Fibroblast of skin of back (primary cell): ENCODE measurements around the gene SFRP2.

Source experiments
- DNase-seq: peaks from one replicate; pipeline ENCODE4 v3.0.0-alpha.2; 2013

SFRP2 gene

DNA sequence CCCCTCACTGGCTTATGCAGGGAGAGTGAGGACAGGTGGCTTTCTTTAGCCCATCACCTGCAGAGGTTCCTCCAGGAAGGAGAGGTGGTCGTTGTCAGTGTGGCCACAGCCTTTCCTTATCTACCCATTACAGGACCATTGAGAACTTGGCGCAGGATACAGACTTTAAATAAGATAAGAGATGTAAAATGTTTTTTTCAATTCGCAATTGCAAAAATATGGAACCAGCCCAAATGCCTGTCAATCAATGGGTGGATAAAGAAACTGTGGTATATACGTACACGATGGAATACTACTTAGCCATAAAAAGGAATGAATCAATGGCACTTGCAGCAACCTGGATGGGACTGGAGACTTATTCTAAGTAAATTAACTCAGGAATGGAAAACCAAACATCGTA lies 22.1 kb downstream of the SFRP2 start:
- DNase-seq = no peak

DNA sequence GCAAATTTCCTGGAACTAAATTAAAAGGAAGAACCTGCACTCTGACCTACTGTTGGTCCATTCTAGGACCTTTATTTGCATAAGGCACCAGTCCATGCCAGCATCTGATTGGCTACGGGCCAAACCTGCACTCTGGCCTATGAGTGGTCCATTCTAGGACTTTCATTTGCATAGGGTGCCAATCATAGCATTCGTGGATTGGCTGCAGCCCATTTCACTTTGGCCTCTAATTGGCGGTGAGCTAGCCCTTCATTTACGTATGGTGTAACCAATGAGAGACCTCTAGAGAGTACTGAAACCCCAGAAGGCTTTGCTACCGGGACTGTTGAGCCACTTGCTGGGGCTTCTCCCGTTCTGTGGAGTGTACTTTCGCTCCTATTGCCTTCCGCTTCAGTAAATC lies 23.0 kb downstream of the SFRP2 start:
- DNase-seq = no peak

DNA sequence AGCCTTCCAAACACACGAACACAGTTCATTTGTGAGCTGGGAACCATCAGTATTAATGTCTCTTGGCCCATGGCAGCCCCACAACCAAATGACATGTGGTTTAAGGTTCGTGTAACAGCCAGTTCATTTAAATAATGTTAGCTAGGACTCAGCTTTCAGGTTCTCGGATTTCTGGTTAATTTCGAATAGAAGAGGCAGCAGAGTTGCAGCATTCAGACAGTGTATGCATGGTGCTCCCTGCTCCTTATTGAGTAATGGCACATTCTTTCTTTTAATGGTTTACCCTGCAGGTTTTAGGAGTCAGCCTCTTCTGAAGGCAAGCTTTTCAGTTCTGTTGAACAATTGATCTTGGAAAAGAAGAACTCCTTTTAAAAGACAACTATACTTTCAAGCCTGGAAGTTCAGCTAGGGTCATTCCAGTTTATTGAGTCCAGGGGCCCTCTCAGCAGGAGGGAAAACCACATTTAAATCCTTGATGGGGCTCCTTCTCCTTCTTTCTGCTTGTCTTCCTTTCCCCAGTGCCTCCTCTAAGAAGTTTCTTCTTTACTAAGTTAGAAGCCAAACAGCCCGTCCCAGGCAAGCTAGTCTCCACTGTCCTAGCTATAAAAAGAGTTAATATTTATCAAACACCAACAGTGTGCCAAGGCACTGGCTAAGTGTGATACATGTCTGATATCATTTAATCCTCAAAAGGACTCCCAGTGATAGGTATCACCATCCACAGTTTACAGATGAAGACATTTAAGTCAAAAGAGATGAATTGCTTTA lies 24.1 kb downstream of the SFRP2 start:
- DNase-seq = no peak

DNA sequence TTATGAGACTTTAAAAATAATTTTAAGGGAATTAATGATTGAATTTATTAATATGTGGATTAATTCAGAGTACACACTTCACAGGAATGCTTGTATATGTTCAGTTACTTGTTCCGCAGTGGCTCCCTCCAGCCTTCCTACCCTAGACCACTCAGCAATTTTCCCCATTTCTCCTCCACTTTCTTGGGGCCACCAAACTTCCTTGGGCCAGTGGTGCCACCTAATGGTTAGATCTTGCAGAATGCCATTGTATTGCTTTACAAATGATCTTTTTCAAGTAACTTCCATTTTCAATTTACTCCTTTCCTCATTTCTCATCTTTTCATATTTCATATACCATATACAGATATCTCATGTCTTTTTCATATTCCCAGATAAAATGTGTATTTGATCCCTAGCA lies 25.5 kb downstream of the SFRP2 start:
- no peak for DNase-seq

DNA sequence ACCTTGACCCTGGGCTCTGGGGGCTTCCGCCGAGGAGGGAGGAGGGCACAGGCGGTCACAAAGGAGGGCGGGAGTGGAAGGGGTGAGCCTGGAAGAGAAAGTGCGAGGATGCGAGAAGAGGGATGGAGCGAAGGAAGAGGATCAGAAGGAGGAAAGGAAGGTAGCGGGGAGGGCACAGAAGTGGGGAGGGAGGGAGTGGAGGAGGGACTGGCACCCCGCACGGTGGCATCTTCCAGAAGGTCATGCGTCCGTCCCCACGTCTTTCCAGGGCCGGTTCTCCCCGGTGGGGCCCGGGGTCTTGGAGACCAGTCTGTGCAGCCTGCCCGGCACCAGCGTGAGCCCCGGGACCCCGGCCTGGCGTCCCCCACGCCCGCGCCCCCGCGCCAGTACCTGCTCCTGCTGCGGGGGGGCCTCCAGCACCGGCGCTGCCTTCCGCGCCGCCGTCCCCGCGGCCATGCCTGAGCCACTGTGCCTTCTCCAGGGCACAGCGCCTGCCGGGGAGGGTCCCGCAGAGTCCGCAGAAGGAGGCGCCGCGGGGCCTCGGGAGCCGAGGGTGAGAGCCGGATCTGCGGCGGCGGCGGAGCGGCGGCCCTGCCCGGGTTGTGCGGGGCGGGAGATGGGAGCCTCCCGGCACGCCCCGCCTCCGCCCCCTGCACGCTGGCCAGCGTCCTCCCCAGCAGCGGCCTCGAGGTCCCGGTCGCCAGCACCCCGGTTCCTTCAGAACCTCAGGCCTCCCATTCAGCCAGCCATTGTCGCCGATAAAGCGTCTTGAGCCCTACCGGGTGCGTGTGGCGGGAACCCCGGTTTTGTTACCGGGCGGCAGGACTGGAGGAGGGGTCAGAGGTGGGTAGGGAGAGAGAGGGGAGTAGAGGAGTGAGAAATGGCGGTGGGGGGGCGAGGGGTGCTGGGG lies 29.2 kb downstream of the SFRP2 start, which contains the start of gene RNF175:
Gene RNF175, minus strand, starts transcription at position 618 of the 910 bp plus-strand sequence. Its CDS starts 162 bp downstream, at position 456.
- DNase-seq = no peak

DNA sequence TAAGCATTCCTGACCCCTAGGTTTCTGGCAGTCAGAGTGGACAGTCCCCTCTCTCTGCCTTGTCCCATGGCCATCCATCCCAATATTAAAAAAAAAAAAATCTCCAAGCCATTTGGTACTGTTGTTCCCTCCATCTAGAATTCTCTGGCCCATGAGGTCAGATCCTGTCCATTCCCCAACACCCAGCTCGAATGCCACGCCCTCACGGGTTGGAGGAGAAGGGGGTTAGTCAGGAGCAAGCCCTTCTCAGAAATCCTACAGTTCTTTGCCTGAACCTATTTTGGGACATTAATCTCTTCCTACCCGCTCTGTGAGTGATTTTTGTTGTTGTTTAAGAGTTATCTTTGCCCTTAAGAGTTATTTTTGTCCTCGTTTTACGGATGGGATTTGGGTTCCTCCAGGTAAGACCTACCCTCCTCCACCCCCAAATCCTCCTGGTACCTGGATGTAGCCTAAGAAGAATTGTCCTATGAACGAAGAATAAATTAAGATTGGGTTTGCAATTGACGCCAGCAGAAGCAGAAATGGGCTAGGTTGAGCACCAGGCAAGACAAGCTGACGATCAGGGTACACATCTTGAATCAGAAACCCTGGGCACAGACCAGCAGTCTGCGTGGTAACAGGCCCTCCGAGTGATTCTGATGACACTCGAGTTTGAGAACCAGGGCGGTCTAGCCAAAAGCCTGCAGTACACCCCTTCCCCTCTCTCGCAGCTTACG lies 30.0 kb downstream of the SFRP2 start:
- no peak for DNase-seq

DNA sequence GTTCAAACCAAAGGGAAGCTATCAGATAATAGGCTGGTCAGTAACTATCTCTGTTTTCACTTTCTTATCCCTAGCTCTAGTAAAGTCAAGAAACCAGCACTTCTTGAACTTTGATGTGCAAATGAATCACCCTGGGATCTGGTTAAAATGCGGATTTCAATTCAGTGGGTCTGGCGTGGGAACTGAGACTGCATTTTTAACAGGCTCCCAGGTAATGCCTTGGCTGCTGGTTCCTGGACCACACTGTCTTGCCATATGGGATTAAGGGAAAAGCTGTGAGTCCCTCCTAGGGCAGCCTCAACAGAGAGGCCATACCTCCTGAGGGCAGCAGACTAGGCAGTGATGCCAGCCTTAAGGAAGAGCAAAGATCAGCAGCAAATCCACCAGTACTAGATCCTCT lies 30.7 kb downstream of the SFRP2 start:
- DNase-seq = no peak

DNA sequence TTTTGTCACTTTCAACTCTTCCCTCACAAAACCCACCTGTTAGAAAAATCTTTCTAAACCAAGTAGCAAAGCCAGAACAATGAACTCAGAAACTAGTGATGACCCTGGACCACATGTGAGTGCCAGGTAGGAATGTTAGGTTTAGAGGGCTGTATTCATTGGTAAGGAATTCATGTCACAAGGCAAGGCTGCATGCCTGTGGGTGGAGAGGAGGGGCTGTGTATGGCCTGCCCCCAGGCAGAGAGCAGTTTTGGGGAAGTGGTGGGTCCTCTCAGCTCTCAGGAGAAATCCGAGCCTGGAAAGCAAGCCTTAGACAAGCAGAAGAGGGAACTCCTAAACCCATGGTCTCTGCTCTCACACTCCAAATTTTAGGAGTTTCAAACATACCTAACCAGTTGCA lies 31.5 kb downstream of the SFRP2 start:
- no peak for DNase-seq

DNA sequence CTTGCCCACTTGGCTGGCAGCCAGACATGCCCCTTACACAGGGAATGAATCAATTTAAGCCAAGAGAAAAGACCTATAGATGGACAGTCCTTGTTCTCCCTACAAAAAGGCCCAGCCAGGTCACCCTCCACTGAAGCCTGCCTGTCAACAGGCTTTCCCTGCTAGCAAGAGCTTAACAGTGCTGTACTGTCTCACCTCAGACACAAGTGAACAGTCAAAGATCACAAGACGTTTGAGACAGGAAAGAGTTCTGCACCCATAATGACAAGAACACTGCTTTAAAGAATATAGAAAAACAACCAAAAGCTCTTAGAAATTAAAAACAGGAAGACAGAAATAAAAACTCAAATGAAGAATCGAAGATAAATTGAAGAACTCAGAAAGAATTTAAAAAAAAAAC lies 33.7 kb downstream of the SFRP2 start:
- DNase-seq = no peak

DNA sequence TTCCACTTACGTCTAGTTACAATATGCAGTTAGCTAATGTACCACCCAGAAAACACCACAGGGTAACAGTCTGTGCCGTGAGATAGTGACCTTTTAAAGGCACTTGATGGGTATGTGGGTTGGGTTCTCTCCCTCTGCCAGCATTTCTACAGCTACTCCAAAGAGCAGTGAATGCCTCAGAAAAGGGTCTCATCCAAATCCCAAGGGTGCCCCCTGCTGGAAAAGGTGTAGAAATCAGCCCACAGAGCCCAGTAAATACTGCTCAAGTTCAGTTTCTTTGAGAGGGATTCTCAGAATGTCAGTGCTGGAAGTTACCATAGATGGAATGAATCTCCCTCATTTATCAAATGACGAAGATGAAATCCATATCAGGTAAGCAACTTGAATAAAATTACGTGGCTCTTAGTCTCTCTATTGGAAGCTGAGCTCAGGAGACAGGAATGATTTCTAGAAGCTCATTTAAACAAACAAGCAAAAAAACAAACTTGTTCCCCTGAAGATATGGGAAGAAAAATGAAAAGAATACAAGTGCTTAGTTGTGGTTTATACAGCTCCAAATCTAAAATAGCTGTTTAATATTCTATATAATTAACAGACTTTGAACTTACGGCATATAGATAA lies 38.6 kb downstream of the SFRP2 start:
- DNase-seq = peak; percentile 76

DNA sequence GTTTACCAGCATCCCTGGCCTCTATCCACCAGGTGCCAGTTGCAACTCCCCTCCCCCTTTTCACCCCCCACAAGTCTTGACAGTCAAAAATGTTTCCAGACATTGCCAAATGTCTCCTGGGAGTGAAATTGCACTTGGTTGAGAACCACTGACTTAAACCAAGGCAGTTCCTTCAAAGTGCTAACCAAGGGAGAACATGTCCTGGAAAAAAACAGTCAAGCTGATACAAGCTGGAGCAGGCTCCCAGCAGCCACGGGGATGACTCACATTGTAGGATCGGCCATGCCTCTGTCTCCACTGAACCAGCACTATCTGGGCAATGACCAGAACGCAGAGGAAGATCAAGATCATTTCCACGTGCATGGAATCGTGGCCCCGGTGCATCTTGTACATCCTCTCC lies 40.5 kb downstream of the SFRP2 start:
- peak; percentile 56 for DNase-seq

DNA sequence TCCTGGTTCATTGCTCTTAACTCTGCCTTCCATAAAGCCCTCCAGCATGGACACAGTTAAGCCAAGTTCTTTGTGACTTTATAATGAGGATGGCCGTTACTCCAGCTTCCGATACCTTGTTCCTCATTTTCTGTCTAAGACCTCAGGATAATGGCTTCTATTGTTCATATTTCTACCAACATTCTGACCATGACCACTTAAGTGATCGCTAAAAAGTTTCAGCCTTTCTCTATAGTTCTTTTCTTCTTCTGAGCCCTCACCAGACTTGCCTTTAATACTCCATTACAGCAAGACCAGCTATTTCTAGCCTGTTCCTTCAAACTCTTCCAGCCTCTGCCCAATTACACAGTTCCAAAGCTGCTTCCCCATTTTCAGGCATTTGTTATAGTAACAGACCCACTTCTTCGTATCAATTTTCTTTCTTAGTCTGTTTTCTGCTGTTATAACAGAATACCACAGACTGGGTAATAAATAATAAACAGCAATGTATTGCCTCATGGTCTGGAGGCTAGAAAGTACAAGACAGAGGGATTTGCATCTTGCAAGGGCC lies 41.4 kb downstream of the SFRP2 start:
- no peak for DNase-seq

DNA sequence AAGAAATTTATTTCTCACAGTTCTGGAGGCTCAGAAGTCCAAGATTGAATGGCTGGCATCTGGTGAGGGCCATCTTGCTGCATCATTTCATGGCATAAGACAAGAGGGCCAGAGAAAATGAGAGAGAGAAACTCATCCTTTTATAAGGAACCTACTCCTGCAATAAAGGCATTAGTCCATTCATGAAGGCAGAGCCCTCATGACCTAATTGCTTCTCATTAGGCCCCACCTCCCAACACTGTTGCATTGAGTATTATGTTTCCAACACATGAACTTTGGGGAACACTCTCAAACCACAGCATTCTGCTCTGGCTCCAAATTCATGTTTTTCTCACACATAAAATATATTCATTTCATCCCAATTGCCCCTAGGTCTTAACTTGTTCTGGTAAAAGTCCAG lies 43.2 kb downstream of the SFRP2 start:
- DNase-seq = no peak

DNA sequence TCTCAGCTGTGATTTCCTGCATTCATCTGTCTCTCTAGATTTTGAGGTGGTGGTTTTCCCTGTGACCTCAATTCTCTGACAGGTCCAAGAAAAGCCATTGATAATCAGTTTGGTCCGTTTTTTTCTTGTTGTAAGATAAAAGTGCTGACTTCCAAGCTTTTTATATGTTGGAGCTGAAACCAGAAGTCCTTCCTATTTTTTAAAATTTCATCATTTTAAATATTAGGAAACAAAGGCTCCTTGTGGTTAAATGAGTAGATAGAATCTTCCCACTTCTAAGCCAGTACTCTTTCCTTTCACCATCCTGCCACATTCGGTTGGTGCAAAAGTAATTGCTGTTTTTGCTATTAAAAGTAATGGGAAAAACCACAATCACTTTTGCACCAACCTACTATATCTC lies 47.3 kb downstream of the SFRP2 start:
- DNase-seq = no peak

DNA sequence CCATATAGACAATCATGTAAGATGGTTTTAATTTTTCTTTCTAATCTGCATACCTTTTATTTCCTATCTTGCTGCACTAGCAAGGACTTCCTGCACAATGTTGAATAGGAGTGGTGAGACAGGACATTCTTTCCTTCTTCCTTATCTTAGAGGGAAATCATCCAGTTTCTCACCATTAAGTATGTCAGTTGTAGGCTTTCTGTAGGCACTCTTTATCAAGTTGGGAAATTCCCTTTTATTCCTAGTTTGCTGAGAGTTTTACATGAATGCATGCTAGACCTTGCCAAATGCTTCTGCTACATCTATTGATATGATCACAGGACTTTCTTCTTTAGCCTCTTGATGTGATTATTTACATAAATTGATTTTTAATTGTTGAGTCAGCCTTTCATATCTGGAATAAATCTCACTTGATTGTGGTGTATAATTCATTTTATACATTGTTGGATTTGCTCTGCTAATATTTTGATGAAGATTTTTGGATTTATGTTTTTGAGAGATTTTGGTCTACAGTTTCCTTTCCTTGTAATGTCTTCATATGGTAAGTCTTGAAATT lies 52.9 kb downstream of the SFRP2 start:
- DNase-seq = no peak

DNA sequence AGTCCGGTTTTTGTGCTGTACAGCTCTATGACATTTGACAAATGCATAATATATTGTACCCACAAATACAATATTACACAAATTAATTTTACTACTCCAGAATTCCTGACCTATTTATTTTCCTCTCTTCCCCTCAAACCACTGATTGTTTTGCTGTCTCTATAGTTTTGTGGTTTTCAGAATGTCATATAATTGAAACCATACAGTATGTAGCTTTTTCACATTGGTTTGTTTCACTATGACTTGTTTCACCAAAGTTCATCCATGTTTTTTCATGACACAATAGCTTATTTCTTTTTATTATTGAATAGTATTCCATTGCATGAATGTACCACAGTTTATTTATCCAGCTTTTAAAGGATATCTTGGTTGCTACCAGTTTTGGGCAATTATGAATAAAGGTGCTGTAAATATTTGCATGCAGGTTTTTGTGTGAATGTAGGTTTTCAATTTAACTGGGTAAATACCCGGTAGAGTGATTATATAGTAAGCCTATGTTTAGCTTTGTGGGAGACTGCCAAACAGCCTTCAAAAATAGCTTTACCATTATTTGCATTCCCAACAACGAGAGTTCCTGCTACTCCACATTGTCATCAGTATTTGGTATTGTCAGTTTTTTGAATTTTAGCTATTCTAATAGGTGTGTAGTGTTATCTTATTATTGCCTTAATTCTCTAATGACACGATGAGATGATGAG lies 55.0 kb downstream of the SFRP2 start:
- DNase-seq = no peak

DNA sequence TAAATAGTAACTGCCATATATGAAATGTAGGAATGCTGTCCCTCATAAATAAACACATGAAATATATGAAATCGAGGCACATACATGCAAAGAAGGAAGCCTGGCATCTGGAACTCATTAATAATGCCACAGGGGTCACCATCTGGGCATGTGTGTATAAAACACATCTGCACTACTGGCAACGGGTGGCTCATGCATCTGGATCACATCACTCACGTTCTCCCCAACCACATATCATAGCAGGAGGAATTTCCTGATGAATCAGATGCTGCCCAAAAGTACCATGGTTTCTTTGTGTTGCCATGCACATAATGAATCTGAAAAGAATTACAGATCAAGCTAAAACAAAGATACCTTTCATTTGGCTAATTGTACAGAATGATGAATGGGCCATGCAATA lies 57.6 kb downstream of the SFRP2 start:
- peak; percentile 81 for DNase-seq
